Breast epithelium (tissue), 4 donors: ENCODE data around the gene SPATA31D4. TPM values are rescaled to one million over a fixed set of nuclear protein-coding genes. Genes with fewer than 3 reads are reported as not detected.
"Not testable (repeated sequence)": the region's sequence is repeated elsewhere in the genome, so short reads cannot be mapped to it uniquely, and the experiment has no call there.

Source experiments
- DNase-seq, 2 donors: peaks; one replicate each; pipeline ENCODE4 v3.0.0-alpha.2; 2019; ENCODE audit warnings: low spot score in 2 of 2
- H3K27ac ChIP-seq, 2 donors: fragments of 200-600 bp; sonication (generic) in 1 of 2; one replicate each; pipeline ENCODE4 v1.5.1; 2016 to 2019; ENCODE audit warnings: mild to moderate bottlenecking in 1 of 2
- H3K27me3 ChIP-seq, 2 donors: fragments of 200-600 bp; sonication (generic) in 1 of 2; one replicate each; pipeline versions ENCODE4 v1.5.1 to v1.6.0; 2017 to 2019; ENCODE audit warnings: control low read depth in 1 of 2, mild to moderate bottlenecking in 1 of 2
- H3K36me3 ChIP-seq: fragments of 200-600 bp; one replicate; pipeline ENCODE4 v1.5.1; 2019
- H3K4me1 ChIP-seq, 2 donors: fragments of 200-600 bp; sonication (generic); one replicate each; pipeline ENCODE4 v1.5.1; 2016 to 2019; ENCODE audit warnings: control low read depth in 1 of 2
- H3K4me3 ChIP-seq, 3 donors: fragments of 200-600 bp; sonication (generic); 1 replicate in 2 of 3; 2 replicates in 1 of 3; pipeline ENCODE4 v1.5.1; 2016 to 2019; ENCODE audit warnings: mild to moderate bottlenecking in 3 of 3, moderate library complexity in 2 of 3
- H3K9me3 ChIP-seq, 2 donors: fragments of 200-600 bp; sonication (generic) in 1 of 2; one replicate each; pipeline ENCODE4 v1.5.1; 2016 to 2019; ENCODE audit warnings: control low read depth in 1 of 2
- POLR2A ChIP-seq: fragments of 450-650 bp; IDR thresholded peaks from one replicate; pipeline ENCODE4 v1.6.1; 2016; ENCODE audit warnings: antibody characterized with exemption, mild to moderate bottlenecking, moderate library complexity
- POLR2AphosphoS5 ChIP-seq, 3 donors: sonication (generic); formaldehyde crosslinking; IDR thresholded peaks; one replicate each; pipeline ENCODE4 v1.6.1; 2017; ENCODE audit warnings: antibody characterized with exemption in 3 of 3
- intact Hi-C: fragments of 100-400 bp; cut with DNase I; formaldehyde crosslinking; loops from one replicate; pipeline ENCODE4 v1.15.1; 2023; ENCODE audit warnings: low total_unique reads
- total RNA-seq, 3 donors: library from RNA; depleted of rRNA; stranded (reverse); fragments of >200 nt; gene quantifications; one replicate each; pipeline ENCODE4 v1.1.0, GENCODE V29; 2016
- TF ChIP-seq, protein P1 (sequence below), 3 donors: fragments of 450-650 bp; IDR thresholded peaks; one replicate each; pipeline ENCODE4 v1.5.1; 2016 to 2017; ENCODE audit warnings: antibody characterized with exemption in 3 of 3, mild to moderate bottlenecking in 3 of 3, moderate library complexity in 3 of 3

The SPATA31D4 gene
- not detected for total RNA-seq

DNA sequence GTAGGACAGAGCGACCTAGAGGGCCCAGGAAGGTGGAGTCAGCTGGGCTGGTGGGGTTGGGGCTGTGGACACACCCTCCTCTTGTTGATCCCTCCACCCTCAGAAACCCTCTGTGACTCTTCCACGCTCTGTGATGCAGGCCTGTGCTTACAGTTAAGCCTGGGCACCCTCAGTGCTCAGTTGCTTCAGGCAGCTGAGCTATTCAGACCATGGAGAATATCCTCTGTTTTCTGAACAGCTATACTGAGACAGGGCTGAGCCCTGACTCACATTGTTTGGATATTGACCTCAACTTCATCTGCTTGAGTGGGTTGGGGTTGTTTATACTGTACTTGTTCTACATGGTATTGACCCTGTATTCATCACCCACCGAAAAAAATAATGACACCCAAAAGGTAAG is at the start of gene SPATA31D4:
Gene SPATA31D4 (plus strand): TSS at position 124 of the 400 bp plus-strand sequence. CDS start 86 bp downstream, at position 210.
- H3K9me3 ChIP-seq, DNase-seq, H3K4me1 ChIP-seq, H3K27me3 ChIP-seq, H3K36me3 ChIP-seq, H3K27ac ChIP-seq, H3K4me3 ChIP-seq, intact Hi-C loops: not testable (repeated sequence)

DNA sequence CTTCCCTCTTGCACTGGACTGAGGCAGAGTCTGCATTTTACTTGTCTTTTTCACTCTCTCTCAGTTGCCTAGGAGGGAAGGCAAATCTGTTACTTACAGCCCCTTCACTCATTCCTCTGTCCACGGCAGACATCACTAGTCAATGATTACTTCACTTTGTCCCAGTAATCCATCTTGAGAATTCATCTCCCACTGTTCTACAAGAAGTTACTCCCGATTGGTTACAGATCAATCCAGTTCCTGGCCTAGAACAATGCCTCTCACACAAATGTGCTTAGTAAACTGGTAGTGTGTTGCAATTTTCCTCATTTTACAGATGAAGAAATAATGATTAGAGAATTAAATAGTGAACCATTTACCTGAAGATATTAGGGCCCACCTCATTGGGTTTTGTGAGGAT is 49.7 kb upstream of the SPATA31D4 start:
- Histone ChIP-seq H3K27ac (no peak overlapping the region), H3K27me3 (no peaks in the 10 kb centered on the region), H3K36me3 (no peaks in the 10 kb centered on the region), H3K9me3 (no peaks in the 10 kb centered on the region), H3K4me1 (no peaks in the 10 kb centered on the region), H3K4me3 (no peak overlapping the region)
- no peak for DNase-seq
- intact Hi-C loops, result no loop called here
- TF ChIP-seq, protein P1, sequence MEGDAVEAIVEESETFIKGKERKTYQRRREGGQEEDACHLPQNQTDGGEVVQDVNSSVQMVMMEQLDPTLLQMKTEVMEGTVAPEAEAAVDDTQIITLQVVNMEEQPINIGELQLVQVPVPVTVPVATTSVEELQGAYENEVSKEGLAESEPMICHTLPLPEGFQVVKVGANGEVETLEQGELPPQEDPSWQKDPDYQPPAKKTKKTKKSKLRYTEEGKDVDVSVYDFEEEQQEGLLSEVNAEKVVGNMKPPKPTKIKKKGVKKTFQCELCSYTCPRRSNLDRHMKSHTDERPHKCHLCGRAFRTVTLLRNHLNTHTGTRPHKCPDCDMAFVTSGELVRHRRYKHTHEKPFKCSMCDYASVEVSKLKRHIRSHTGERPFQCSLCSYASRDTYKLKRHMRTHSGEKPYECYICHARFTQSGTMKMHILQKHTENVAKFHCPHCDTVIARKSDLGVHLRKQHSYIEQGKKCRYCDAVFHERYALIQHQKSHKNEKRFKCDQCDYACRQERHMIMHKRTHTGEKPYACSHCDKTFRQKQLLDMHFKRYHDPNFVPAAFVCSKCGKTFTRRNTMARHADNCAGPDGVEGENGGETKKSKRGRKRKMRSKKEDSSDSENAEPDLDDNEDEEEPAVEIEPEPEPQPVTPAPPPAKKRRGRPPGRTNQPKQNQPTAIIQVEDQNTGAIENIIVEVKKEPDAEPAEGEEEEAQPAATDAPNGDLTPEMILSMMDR (IDR thresholded peaks at IDR 0.05), result no peak
- TF ChIP-seq POLR2A, result no peak
- TF ChIP-seq POLR2AphosphoS5 (IDR thresholded peaks at IDR 0.05), result no peak

DNA sequence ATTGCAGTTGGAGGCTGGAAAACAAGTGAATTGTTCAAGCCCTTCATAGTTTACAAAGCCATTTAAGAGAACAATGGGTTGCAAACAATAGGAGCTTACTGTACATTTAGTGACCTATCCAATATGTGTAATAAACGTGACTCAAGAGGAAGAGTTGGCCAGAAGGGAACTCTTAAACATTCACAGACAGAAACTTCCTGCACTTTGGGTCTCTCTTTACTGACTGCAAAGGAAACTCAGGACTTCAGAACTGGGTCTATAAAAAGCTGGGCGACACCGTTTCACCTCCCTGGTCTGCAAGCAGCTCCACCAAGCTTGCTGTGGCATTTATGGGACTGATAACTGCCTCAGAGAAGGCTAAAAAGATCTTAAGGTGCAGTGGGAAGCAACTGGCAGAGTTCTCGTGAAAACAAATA is 48.7 kb upstream of the SPATA31D4 start:
- TF ChIP-seq, protein P1 (IDR thresholded peaks at IDR 0.05), result no peak
- TF ChIP-seq POLR2A (no peak), POLR2AphosphoS5 (IDR thresholded peaks at IDR 0.05) (no peak)
- no peaks in the 10 kb centered on the region for H3K36me3 ChIP-seq
- intact Hi-C loops, result no loop called here

DNA sequence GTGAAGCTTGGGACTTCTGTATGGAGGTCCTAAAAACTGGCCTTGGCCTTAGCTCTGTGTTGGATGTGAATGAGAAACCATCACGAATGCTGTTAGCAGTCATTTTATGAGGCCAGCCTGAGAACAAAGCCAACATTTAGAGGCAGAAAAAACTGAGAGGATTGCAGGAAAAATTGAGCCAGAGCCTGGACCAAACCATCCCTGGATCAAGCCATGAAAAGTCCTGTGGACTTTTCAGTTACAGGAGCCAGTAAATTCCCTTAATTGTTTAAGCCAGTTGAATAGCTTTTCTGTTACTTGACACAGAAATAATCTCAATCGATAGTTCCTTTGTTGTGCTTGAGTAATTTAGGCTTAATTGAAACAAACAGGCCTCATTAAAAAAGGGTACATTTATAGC is 42.6 kb upstream of the SPATA31D4 start:
- Histone ChIP-seq H3K4me3 (no peak overlapping the region), H3K36me3 (no peaks in the 10 kb centered on the region), H3K27me3 (no peaks in the 10 kb centered on the region), H3K4me1 (no peaks in the 10 kb centered on the region), H3K9me3 (no peaks in the 10 kb centered on the region), H3K27ac (no peak overlapping the region)
- intact Hi-C loops, result no loop called here
- TF ChIP-seq, protein P1 (IDR thresholded peaks at IDR 0.05), result no peak
- TF ChIP-seq POLR2AphosphoS5 (IDR thresholded peaks at IDR 0.05), result no peak
- no peak for TF ChIP-seq POLR2A
- DNase-seq, result no peak

More for the DNA sequence above, 48.7 kb upstream of the SPATA31D4 start:
- no peaks in the 10 kb centered on the region for H3K9me3 ChIP-seq
- no peaks in the 10 kb centered on the region for H3K27me3 ChIP-seq
- no peak overlapping the region for H3K4me3 ChIP-seq
- H3K4me1 ChIP-seq, result no peaks in the 10 kb centered on the region
- DNase-seq, result no peak
- H3K27ac ChIP-seq, result no peak overlapping the region

DNA sequence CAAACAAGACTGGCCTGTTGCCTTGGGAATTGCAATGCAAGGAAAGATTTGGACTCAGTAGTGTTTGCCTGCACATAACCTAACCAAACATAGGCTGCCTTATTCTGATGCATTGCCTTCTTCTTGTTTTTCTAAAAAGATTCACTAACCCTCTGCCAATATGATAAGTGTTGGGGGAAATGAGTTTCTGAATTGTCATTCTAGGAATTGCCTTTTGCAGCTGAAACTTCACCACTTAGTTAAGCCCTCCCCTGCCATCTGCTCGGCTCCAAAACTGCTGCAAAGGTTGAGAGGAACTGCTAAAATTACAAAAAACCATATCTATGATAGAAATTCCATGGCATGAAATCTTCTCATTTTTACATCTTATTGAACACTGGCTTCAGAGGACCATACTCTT is 41.6 kb upstream of the SPATA31D4 start:
- intact Hi-C loops, result no loop called here
- TF ChIP-seq POLR2AphosphoS5 (IDR thresholded peaks at IDR 0.05), result no peak
- TF ChIP-seq, protein P1 (IDR thresholded peaks at IDR 0.05), result no peak
- no peak for TF ChIP-seq POLR2A
- Histone ChIP-seq H3K27me3 (no peaks in the 10 kb centered on the region), H3K27ac (no peak overlapping the region), H3K9me3 (no peaks in the 10 kb centered on the region), H3K4me3 (no peak overlapping the region), H3K4me1 (no peaks in the 10 kb centered on the region), H3K36me3 (no peaks in the 10 kb centered on the region)
- DNase-seq, result no peak

DNA sequence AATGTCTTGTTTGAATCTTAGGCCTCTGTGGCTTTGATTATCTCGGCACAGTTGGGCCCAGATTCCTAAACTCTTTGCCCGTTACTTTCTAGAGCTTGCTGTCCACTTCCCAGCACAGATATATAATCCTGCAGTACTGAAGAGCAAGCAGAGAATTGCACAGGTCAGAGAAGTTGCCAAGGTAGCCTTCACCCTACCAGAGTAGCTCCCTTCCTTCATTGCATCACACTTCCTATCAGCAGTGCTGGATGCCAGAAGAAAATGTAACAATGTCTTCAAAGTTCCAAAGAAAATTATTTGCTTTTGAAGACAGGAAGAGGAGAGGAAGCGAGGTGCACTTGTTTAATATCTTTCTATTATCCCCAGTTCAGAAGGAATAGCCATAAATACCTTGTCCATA is 38.1 kb upstream of the SPATA31D4 start:
- H3K27me3 ChIP-seq, result no peaks in the 10 kb centered on the region
- no peak overlapping the region for H3K4me3 ChIP-seq
- intact Hi-C loops, result no loop called here
- DNase-seq, result no peak
- TF ChIP-seq, protein P1 (IDR thresholded peaks at IDR 0.05), result no peak
- TF ChIP-seq POLR2AphosphoS5 (IDR thresholded peaks at IDR 0.05) (no peak), POLR2A (no peak)
- H3K4me1 ChIP-seq, result no peaks in the 10 kb centered on the region
- H3K36me3 ChIP-seq, result no peaks in the 10 kb centered on the region
- no peaks in the 10 kb centered on the region for H3K9me3 ChIP-seq
- H3K27ac ChIP-seq, result no peak overlapping the region
